GM10266 (cell line): ENCODE data around the gene RALGAPB.

ENCODE experiments used
- DNase-seq: peaks from one replicate; pipeline ENCODE4 v3.0.0; 2012; ENCODE audit errors: extremely low spot score
- TF ChIP-seq, protein P1 (sequence below): IDR thresholded peaks from 2 replicates; pipeline ENCODE4 v1.5.1; 2012; ENCODE audit warnings: mild to moderate bottlenecking, low read depth; ENCODE audit not compliant: control insufficient read depth, insufficient read depth; ENCODE audit errors: missing control alignments

RALGAPB gene

DNA sequence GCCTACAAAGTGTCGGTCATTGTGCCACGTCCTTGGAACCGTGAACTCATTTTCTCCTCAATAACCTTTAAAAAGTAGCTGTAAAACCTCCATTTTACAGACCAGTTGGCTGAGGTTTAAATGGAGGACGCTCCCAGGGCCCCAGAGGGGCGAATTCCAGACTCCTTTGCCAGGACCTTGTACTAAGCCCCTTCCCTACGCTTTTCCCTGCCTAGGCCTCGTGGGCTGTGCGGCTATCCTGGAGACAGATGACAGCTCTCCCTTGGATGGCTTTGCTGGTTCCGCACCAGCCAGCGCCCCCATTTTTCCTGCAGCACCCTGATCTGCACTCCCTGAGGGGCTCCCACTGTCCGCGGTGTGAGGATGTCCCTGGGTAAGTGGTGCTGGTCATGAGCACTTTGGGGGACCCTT, 25.4 kb upstream of the RALGAPB start:
- no peak for DNase-seq

DNA sequence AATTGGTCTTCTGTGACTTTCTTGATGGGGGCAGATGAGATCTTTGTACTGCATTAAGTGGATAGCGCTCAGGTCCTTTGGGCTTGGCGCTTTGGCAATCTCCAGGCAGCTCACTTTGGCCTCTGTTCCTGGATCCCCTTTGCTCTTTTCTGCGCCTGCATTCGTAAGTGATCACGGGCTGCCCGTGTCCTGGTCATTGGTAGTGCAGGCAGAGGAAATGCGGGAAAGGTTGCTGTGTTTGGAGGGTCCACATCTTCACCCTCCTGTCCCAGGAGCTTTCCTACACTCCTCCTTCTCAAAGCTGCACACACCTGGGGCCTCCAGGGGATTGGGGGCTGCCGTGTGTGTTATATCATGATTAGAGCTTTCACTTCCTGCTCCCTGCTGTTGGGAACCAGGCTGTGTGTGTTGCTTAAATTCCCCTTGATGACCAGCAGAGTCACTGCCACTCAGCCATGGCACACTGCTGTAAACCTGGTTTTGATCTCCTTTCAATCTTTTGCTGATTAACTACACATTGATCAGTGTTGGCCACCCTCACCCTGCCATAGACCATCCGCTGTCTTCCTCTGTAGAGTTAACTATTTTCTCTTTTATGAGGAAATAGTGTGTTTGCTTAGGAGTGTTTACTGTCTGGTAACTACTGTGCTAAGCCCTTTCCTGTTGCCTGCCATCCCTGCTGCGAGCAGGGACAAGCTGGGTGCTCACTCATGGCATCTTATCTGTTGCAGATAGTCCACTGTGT, 24.5 kb upstream of the RALGAPB start:
- DNase-seq, result no peak
- TF ChIP-seq, protein P1, sequence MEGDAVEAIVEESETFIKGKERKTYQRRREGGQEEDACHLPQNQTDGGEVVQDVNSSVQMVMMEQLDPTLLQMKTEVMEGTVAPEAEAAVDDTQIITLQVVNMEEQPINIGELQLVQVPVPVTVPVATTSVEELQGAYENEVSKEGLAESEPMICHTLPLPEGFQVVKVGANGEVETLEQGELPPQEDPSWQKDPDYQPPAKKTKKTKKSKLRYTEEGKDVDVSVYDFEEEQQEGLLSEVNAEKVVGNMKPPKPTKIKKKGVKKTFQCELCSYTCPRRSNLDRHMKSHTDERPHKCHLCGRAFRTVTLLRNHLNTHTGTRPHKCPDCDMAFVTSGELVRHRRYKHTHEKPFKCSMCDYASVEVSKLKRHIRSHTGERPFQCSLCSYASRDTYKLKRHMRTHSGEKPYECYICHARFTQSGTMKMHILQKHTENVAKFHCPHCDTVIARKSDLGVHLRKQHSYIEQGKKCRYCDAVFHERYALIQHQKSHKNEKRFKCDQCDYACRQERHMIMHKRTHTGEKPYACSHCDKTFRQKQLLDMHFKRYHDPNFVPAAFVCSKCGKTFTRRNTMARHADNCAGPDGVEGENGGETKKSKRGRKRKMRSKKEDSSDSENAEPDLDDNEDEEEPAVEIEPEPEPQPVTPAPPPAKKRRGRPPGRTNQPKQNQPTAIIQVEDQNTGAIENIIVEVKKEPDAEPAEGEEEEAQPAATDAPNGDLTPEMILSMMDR, result no peak

More for the DNA sequence above, 25.4 kb upstream of the RALGAPB start:
- TF ChIP-seq, protein P1, result no peak

DNA sequence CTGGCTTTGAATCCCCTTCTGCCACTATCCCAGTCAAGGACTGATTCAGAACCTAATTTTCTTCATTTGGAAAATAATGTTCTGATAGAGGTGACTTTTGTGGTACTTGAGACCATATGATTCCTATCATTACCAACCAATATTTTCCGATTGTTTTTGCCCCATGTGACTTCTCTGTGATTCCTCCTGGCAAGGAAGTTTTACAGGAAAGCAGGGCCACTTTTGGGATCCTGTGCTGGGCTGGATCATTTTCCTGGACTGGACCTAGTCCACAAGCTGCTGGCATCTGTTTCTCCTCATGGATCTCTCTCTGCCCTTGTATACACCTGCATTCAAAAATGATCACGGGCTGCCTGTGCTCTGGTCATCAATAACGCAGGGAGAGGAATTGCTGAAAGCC, 23.6 kb upstream of the RALGAPB start:
- TF ChIP-seq, protein P1, result no peak
- DNase-seq, result no peak

DNA sequence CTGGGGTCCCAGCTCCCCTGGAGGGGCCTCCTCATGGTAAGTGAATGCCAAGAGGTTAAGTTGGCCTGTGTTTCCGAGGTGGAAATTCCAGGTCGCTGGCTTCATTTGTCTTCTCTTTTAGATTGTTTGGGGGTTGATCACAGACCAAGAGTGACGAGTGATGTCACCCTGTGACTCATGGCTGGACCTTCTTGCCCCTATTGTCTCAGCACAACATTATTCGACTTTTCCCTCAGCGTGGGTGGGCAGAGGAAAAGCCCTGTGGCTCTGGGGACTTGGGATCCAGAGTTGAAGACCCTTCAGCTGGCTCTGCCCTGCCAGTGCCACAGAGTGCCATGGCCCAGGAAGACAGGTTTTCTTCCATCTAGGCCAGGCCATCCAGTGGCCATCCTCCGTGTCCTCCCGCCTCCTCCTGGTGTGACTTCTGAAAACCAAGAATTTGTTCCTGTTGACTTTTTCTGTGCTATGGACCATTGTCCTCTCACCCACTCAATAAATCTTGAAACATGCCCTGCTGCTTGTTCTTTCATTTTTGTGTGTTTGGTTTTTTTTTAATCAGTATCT, 22.1 kb upstream of the RALGAPB start:
- DNase-seq, result no peak

DNA sequence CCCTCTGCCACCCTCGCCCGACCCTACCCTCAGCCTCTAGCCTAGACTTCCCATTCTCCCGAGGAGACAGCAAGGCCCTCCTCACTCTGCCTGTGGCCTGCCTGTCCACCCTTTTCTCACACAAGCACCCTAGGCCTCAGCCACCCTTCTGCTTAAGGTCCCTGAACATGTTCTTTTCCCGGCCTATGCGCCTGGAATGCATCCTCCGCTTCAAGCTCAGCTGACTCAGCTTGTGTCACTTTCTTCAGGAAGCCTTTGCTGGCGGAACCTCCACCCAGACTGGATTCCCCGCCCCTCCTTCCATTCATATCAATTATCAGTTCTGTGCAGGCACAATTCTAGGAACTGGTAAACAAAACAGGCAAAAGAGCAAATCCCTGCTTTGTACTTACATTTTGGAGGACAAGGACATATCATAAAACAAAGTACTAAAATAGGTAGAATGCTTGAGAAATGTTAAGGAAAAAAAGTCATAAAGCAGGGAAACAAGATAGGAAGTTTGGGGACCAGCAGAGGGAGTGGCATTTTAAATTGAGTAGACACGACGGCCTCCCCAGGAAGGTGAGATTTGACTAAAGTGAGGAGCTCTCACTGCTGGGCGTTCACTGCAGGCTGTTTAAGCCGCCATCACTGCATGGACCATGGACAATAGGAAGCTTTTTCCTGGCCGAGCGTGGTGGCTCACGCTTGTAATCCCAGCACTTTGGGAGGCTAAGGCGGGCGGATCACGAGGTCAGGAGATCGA, 19.6 kb upstream of the RALGAPB start:
- TF ChIP-seq, protein P1, result no peak

More for the DNA sequence above, 22.1 kb upstream of the RALGAPB start:
- TF ChIP-seq, protein P1, result no peak

DNA sequence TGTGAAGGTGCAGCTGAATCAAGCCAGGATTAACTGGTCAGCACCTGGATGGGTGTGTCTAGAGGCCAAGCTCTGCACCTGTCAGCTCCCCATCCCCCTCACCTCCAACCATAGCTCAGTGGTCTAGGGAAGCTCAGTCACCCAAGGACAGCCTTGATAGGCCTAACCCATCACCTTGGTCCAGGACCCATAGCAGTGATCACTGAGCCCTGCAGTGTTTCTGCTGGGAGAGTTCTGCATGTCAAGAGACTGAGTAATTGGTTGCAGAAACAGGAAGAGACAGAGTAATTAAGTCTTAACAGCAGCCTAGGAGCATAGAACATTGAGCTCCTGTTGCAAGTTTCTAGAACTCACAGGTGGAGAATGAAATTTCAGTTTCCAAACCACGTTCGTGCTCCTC, 18.7 kb upstream of the RALGAPB start:
- DNase-seq, result no peak
- TF ChIP-seq, protein P1, result no peak

More for the DNA sequence above, 19.6 kb upstream of the RALGAPB start:
- no peak for DNase-seq
